ENCODE data around the gene TMEM52.

DNA sequence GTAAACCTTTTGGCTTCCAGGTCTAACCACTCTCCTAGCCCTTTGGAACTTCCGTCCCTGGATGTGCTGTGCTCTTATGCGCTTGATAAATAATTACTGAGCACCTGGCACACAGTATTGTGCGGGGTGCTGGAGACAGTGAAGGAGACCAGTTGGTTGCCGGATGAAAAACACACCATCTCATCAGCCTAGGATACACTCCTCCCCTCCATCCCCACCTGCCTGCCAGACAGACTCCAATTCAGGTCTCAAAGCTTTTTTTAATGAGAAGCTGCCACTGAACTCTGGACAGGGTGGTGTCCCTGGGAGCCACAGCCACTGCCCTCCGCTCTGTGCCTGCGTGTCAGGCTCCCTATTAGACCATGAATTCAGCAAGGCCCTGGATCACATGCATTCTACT, 37.4 kb downstream of the TMEM52 start:
- TF ChIP-seq TAF1 (IDR thresholded peaks at IDR 0.05; ENCODE audit: borderline replicate concordance, low read depth, low read length), result no peak
- 0 out of 2 replicates have a peak, but pooled peaks have one; percentile 27 for TF ChIP-seq POLR2A (IDR thresholded peaks at IDR 0.05; ENCODE audit: low read depth, low read length)
- TF ChIP-seq POLR2AphosphoS5 (IDR thresholded peaks at IDR 0.05; ENCODE audit: low read depth, low read length), result no peak

Data from GM12892 (cell line).